CD4-positive, alpha-beta T cell treated with Interleukin-15 for 4 hours (primary cell): ENCODE measurements around the gene ALG11.

Experiments used
- DNase-seq: peaks from one replicate; pipeline ENCODE4 v3.0.0-alpha.2; 2020; ENCODE audit warnings: low spot score

ALG11 gene

GRCh38 chr13:51997641-51998330 lies 14.4 kb upstream of the ALG11 start:
- no peak for DNase-seq

- DNase-seq = no peak
Observed at GRCh38 chr13:51998723-51999509, 13.3 kb upstream of the ALG11 start.

DNA sequence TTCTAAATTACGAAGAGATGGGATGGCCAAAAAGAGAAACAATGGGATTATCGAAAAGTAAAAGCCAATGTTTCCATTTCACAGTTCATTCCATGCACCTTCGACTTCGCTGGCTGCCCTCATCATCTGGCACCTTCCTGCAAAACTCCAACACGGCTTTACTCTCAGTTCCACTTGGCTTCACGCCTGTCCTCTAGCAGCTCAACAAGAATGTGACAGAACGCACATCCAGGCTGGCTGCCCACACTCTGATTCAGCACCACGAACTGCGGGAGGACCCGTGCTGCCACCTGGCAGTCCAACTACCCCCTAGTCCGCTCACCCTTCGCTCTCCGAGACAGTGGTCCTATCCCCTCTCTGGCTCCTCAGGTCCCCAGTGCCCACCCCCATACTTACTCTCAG lies 12.7 kb upstream of the ALG11 start:
- no peak for DNase-seq

DNA sequence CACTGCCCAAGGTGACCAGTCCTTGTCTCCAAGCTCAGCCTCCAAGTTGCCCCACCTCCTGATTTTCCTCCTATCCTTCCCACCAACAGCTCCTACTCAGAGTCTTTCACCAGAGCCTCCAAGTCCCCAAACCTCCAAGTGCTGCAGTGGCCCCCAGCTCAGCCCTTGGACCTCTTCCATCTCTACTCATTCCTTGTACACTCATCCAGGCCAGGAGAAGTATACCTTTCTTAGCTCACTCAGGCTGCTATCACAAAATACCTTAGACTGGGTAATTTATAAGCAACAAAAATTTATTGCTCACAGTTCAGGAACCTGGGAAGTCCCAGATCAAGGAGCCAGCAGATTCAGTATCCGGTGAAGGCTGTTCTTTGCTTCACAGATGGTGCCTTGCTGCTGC lies 12.3 kb upstream of the ALG11 start:
- DNase-seq = no peak

- DNase-seq = peak; percentile 46
Observed at GRCh38 chr13:52001120-52001731, 11.0 kb upstream of the ALG11 start.

- DNase-seq = no peak
Observed at GRCh38 chr13:52002361-52002760, 9.8 kb upstream of the ALG11 start.

DNA sequence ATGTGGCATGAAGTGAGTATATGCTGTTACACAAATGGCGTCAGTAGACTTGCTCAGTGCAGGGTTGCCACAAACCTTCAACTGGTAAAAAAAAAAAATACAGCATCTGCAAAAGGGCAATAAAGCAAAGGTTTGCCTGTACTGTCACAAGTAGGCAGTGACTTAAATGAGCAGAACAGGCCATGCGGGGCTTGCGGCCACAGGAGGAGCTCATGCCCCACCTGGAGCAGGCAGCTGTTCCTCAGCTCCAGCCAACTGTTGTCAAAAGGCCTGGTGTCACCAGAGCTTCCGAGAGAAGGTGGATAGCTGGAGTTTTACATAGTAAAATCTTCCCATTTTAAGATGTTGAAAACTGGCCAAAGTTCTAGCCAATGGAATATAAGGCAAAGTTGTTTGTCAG lies 8.7 kb upstream of the ALG11 start:
- DNase-seq = no peak

- no peak for DNase-seq
Observed at GRCh38 chr13:52004511-52005170, 7.6 kb upstream of the ALG11 start.

- no peak for DNase-seq
Observed at GRCh38 chr13:52005841-52006522, 6.2 kb upstream of the ALG11 start.

GRCh38 chr13:52006523-52007245 lies 5.5 kb upstream of the ALG11 start:
- DNase-seq = no peak

DNA sequence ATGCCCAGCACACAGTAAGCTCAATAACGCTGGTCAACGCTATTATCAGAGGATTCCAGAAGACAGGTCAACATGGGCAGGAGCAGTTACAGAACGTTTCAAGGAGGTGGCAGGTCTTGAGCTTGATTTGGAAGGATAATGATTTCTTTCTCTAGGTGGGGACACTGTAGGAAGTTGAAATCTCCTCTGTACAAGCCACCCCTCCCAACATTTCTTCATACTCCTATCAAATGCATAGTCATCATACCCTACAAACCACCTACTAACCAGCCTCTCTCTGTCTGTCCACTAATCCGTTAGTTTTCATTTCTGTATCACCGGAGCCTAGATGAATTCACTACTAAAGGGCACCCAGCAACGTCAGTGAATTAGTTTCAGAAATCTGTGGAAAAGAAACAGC lies 2.3 kb upstream of the ALG11 start:
- DNase-seq = no peak

DNA sequence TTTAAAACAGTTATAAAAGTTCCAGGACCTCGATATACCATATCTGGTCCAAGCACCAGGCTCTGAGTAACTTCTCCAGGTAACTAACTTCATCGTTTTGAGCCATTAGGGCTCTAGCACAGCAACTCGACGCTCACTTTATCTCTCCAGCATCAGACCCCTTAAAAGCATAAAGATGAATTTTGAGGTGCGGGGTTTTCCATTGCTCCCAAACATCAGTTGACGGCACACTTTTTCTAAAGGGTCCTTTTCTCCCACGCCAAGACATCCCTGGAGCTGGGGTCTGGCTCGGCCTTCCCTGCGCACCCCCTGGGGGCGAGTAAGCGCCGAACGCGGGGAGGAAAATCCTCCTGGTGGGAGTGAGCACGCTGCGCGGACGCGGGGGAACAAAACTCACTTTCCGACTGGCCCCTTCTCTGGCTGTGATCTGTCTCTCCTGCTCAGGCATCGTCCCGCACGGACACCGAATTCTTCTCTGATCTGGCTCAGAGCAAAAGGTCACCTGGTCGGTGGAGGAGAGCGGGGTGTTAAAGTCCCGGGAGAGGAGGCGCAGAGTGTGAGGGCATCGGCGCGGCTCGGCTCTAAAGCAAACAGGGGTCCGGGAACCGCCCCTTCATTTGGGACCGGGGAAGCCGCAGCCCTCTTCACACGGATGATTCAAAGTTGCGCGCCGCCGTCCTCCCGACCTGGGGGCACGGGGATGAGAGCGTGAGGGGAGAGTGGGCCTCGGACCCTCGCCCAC lies 1.1 kb upstream of the ALG11 start, which contains the start of gene ATP7B:
Gene ATP7B, minus strand, starts transcription at position 561 of the 742 bp plus-strand sequence. Its CDS starts 113 bp downstream, at position 448.
- DNase-seq = no peak

DNA sequence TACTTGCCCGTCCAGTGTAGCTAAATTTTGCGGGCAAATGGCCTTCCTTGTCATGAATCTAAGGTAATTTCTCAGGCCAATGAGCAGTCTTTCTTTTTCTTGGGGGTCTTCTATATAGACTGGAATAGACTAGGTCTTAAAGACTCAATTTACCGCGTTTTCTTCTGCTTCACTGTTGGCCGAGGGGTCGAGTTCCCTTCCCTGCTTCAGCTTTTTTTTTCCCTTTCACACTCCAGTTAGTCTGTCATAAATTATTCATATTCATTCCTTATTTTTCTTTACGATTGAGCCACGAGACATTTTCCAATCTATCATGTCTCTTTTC lies 276 bp downstream of the ALG11 start:
- no peak for DNase-seq

DNA sequence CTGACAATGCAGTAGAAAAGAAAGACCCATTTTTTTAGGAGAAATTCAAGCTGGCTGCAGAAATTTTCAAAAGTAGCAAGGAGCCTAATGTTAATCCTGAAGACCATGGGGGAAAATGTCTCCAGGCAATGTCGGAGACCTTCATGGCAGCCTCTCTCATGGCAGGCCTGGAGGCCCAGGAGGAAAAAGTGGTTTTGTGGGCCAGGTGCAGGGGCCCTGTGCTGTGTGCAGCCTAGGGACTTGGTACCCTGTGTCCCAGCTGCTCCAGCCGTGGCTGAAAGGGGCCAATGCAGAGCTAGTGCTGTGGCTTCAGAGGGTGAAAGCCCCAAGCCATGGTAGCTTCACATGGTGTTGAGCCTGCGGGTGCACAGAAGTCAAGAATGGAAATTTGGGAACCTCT lies 4.1 kb downstream of the ALG11 start:
- DNase-seq = no peak

- DNase-seq = no peak
Observed at GRCh38 chr13:52020191-52020590, 8.0 kb downstream of the ALG11 start.

GRCh38 chr13:52022356-52022755 lies 10.2 kb downstream of the ALG11 start:
- DNase-seq = no peak

DNA sequence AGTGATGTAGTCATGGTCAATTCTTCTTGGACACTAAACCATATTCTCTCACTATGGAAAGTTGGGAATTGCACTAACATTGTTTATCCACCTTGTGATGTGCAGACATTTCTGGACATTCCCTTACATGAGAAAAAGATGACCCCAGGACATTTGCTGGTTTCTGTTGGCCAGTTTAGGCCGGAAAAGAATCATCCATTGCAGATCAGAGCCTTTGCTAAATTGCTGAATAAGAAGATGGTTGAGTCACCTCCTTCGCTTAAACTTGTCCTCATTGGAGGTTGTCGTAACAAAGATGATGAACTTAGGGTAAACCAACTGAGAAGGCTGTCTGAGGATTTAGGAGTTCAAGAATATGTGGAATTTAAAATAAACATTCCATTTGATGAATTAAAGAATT lies 12.3 kb downstream of the ALG11 start, which contains the start of gene UTP14C:
Gene UTP14C, plus strand, starts transcription at position 211 of the 400 bp plus-strand sequence. CDS start 4,114 bp downstream, outside the sequence.
- no peak for DNase-seq

DNA sequence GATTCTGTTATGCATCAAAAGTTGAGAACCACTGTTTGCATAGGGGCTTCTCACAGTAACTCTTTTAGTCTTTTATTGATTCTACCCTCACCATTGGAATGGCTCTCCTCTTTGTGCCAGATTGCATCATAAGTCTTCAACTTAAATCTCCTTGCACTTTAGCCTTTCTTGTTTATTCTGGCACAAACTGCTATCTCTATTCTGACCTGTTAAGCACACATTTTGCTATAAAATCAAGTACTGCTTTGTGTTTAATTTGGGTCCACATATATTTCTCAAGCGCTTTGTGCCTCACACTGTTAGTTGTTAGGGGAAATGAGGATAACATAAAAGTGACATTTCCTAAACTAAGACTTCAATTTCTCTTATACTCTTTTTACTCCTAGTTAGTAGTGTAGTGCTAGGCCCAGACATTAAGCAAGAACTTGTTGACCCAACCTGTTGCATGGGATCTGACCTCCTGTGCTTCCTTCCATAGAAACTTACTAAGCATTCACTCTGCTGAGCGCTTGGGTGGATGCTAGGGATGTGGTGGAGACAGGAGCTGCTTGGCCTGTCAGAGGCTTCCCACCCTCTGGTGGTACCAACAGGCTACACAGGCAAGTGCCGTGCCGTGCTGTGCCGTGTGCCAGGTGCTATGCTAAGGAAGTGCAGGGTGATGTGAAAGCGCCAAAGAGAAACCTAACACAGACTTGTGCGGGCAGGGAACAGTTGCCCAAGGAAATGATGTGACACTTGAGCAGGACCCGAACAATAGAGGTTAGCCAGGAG lies 13.5 kb downstream of the ALG11 start:
- no peak for DNase-seq

DNA sequence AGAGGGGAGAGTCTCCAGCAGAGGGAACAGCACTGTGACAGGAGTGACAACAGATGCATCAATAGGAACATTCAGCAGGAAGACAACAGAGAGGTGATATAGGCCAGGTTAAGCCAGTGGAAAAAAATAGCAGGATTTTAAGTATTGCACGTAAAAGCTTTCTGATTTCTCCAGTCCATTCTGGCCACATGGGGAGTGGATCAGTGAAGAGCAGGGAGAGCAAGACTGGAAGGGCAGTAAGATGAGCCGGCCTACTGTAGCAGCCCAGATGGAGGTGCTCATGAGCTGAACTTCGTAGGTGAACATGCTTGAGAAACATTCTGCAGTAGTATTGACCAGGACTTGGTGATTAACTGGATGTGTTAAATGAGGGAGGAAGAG lies 14.0 kb downstream of the ALG11 start:
- no peak for DNase-seq

DNA sequence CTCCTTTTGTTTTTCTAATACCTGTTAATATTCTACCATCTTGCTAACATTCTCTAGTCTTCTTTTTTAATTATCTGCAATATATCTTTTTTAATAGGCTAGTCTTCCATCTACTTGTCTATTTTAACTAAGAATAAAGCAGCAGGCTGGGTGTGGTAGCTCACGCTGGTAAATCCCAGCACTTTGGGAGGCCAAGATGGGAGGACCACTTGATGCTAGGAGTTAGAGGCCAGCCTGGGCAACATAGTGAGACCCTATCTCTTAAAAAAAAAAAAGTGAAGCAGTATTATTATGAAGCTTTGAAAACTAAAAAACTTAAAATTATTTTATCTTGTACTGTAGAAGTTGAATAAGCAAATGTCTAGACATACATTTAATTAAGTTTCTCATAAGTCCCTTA lies 15.6 kb downstream of the ALG11 start:
- DNase-seq = no peak
